GM23338 (cell line): Measurements from ENCODE around the gene SMPDL3A. TPM values are rescaled to one million over a fixed set of nuclear protein-coding genes. Genes with fewer than 3 reads are reported as not detected.

Experiments used
- ATAC-seq: fragments of 200-7000 bp; cut with Tn5 transposase; 3 replicates; pipeline ENCODE4 v1.9.1; 2020
- DNase-seq: peaks from one replicate; pipeline ENCODE4 v3.0.0-alpha.2; 2015; ENCODE audit warnings: low spot score
- H2AFZ ChIP-seq: fragments of 200-600 bp; sonication (generic); 2 replicates; pipeline ENCODE4 v1.8.0; 2016; ENCODE audit warnings: antibody characterized with exemption, mild to moderate bottlenecking, moderate library complexity
- H3F3A ChIP-seq: fragments of 200-600 bp; sonication (generic); replicated peaks from 2 replicates; pipeline ENCODE4 v1.8.0; 2017; ENCODE audit warnings: antibody characterized with exemption, mixed run types, low read depth
- H3K27ac ChIP-seq: fragments of 200-600 bp; sonication (generic); 2 replicates; pipeline ENCODE4 v1.6.1; 2016; ENCODE audit warnings: low read depth
- H3K27me3 ChIP-seq: fragments of 200-600 bp; sonication (generic); 2 replicates; pipeline ENCODE4 v1.8.0; 2016; ENCODE audit warnings: mild to moderate bottlenecking, mixed run types, moderate library complexity; ENCODE audit not compliant: insufficient read depth
- H3K36me3 ChIP-seq: fragments of 200-600 bp; sonication (generic); 2 replicates; pipeline ENCODE4 v1.8.0; 2016; ENCODE audit warnings: mild to moderate bottlenecking; ENCODE audit not compliant: insufficient read depth
- H3K4me1 ChIP-seq: fragments of 200-600 bp; sonication (generic); 2 replicates; pipeline ENCODE4 v1.8.0; 2016; ENCODE audit warnings: mild to moderate bottlenecking, moderate library complexity; ENCODE audit not compliant: insufficient read depth
- H3K4me2 ChIP-seq: fragments of 200-600 bp; sonication (generic); 2 replicates; pipeline ENCODE4 v1.7.1; 2017; ENCODE audit warnings: mixed run types
- H3K4me3 ChIP-seq: fragments of 200-600 bp; sonication (generic); 2 replicates; pipeline ENCODE4 v1.6.1; 2016; ENCODE audit warnings: mixed run types
- H3K79me2 ChIP-seq: fragments of 200-600 bp; sonication (generic); replicated peaks from 2 replicates; pipeline ENCODE4 v1.8.0; 2017; ENCODE audit warnings: mild to moderate bottlenecking; ENCODE audit not compliant: insufficient read depth
- H3K9me2 ChIP-seq: fragments of 200-600 bp; sonication (generic); 2 replicates; pipeline ENCODE4 v1.8.0; 2017; ENCODE audit not compliant: insufficient read depth
- H4K20me1 ChIP-seq: fragments of 200-600 bp; sonication (generic); replicated peaks from 2 replicates; pipeline ENCODE4 v1.8.0; 2017; ENCODE audit warnings: mild to moderate bottlenecking; ENCODE audit not compliant: insufficient read depth
- H3K27ac Mint-ChIP-seq: 2 replicates; pipeline ENCODE4 v1.8.0; 2020; ENCODE audit warnings: inconsistent platforms, mild to moderate bottlenecking, moderate library complexity, mixed read lengths
- H3K27me3 Mint-ChIP-seq: 3 replicates; pipeline ENCODE4 v1.8.0; 2022; ENCODE audit warnings: low read depth, mild to moderate bottlenecking, moderate library complexity, mixed read lengths, inconsistent platforms; ENCODE audit not compliant: insufficient read depth, poor library complexity
- H3K36me3 Mint-ChIP-seq: 3 replicates; pipeline ENCODE4 v1.8.0; 2021; ENCODE audit warnings: low read depth, mild to moderate bottlenecking, inconsistent platforms, moderate library complexity, mixed read lengths
- H3K4me1 Mint-ChIP-seq: 3 replicates; pipeline ENCODE4 v1.8.0; 2020; ENCODE audit warnings: mild to moderate bottlenecking, inconsistent platforms, mixed read lengths
- H3K4me3 Mint-ChIP-seq: 3 replicates; pipeline ENCODE4 v1.8.0; 2021; ENCODE audit warnings: moderate library complexity, mild to moderate bottlenecking, inconsistent platforms, mixed read lengths
- H3K9me3 Mint-ChIP-seq: 3 replicates; pipeline ENCODE4 v1.8.0; 2020; ENCODE audit warnings: moderate library complexity, mild to moderate bottlenecking, inconsistent platforms, mixed read lengths
- CREB1 ChIP-seq: fragments of 250-450 bp; sonication (Bioruptor Pico); IDR thresholded peaks from 2 replicates; pipeline ENCODE4 v1.5.0; 2020; ENCODE audit warnings: low read depth, mild to moderate bottlenecking, moderate library complexity
- EZH2phosphoT487 ChIP-seq: fragments of 200-600 bp; sonication (generic); IDR thresholded peaks from one replicate; pipeline ENCODE4 v1.8.1; 2018; ENCODE audit warnings: antibody characterized with exemption; ENCODE audit not compliant: unreplicated experiment
- POLR2AphosphoS5 ChIP-seq: IDR thresholded peaks from 2 replicates; pipeline ENCODE4 v1.6.1; 2016; ENCODE audit warnings: antibody characterized with exemption, low read depth
- STAT1 ChIP-seq: IDR thresholded peaks from one replicate; pipeline ENCODE4 v1.6.1; 2016; ENCODE audit warnings: antibody characterized with exemption; ENCODE audit not compliant: unreplicated experiment
- polyA plus RNA-seq: library from polyadenylated mRNA; unstranded; fragments of >200 nt; fragmentation: Nextera tagmentation; extraction: Ambion mirVana; gene quantifications from 2 replicates; pipeline ENCODE4 v1.2.1, GENCODE V29; 2016
- total RNA-seq: library from RNA; depleted of rRNA; stranded (reverse); fragments of >200 nt; shearing (Covaris generic); gene quantifications from 2 replicates; pipeline ENCODE4 v1.2.3, GENCODE V29; 2014
- TF ChIP-seq, protein P1 (sequence below): fragments of 250-450 bp; sonication (Bioruptor Pico); IDR thresholded peaks from 2 replicates; pipeline ENCODE4 v1.5.0; 2020; ENCODE audit warnings: mild to moderate bottlenecking, moderate library complexity
- TF ChIP-seq, protein P2 (sequence below): IDR thresholded peaks from 2 replicates; pipeline ENCODE4 v1.6.1; 2016; ENCODE audit warnings: antibody characterized with exemption

The SMPDL3A gene
- total and polyA plus RNA-seq, 2 experiments from 2014 or later = 3.5 to 6.3 TPM

- H3K4me3 ChIP-seq = no peak overlapping the region
- H4K20me1 ChIP-seq = no peaks in the 10 kb centered on the region
- no peak overlapping the region for H2AFZ ChIP-seq
- ATAC-seq (no peak), DNase-seq (no peak)
- no peak overlapping the region for H3K27ac Mint-ChIP-seq
- TF ChIP-seq, protein P1, sequence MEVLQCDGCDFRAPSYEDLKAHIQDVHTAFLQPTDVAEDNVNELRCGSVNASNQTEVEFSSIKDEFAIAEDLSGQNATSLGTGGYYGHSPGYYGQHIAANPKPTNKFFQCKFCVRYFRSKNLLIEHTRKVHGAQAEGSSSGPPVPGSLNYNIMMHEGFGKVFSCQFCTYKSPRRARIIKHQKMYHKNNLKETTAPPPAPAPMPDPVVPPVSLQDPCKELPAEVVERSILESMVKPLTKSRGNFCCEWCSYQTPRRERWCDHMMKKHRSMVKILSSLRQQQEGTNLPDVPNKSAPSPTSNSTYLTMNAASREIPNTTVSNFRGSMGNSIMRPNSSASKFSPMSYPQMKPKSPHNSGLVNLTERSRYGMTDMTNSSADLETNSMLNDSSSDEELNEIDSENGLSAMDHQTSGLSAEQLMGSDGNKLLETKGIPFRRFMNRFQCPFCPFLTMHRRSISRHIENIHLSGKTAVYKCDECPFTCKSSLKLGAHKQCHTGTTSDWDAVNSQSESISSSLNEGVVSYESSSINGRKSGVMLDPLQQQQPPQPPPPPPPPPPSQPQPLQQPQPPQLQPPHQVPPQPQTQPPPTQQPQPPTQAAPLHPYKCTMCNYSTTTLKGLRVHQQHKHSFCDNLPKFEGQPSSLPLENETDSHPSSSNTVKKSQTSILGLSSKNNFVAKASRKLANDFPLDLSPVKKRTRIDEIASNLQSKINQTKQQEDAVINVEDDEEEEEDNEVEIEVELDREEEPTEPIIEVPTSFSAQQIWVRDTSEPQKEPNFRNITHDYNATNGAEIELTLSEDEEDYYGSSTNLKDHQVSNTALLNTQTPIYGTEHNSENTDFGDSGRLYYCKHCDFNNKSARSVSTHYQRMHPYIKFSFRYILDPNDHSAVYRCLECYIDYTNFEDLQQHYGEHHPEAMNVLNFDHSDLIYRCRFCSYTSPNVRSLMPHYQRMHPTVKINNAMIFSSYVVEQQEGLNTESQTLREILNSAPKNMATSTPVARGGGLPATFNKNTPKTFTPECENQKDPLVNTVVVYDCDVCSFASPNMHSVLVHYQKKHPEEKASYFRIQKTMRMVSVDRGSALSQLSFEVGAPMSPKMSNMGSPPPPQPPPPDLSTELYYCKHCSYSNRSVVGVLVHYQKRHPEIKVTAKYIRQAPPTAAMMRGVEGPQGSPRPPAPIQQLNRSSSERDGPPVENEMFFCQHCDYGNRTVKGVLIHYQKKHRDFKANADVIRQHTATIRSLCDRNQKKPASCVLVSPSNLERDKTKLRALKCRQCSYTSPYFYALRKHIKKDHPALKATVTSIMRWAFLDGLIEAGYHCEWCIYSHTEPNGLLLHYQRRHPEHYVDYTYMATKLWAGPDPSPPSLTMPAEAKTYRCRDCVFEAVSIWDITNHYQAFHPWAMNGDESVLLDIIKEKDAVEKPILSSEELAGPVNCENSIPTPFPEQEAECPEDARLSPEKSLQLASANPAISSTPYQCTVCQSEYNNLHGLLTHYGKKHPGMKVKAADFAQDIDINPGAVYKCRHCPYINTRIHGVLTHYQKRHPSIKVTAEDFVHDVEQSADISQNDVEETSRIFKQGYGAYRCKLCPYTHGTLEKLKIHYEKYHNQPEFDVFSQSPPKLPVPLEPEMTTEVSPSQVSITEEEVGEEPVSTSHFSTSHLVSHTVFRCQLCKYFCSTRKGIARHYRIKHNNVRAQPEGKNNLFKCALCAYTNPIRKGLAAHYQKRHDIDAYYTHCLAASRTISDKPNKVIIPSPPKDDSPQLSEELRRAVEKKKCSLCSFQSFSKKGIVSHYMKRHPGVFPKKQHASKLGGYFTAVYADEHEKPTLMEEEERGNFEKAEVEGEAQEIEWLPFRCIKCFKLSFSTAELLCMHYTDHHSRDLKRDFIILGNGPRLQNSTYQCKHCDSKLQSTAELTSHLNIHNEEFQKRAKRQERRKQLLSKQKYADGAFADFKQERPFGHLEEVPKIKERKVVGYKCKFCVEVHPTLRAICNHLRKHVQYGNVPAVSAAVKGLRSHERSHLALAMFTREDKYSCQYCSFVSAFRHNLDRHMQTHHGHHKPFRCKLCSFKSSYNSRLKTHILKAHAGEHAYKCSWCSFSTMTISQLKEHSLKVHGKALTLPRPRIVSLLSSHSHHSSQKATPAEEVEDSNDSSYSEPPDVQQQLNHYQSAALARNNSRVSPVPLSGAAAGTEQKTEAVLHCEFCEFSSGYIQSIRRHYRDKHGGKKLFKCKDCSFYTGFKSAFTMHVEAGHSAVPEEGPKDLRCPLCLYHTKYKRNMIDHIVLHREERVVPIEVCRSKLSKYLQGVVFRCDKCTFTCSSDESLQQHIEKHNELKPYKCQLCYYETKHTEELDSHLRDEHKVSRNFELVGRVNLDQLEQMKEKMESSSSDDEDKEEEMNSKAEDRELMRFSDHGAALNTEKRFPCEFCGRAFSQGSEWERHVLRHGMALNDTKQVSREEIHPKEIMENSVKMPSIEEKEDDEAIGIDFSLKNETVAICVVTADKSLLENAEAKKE = no peak
- no peak for TF ChIP-seq EZH2phosphoT487
- TF ChIP-seq CREB1 = no peak
- no peak for TF ChIP-seq POLR2AphosphoS5
- TF ChIP-seq, protein P2, sequence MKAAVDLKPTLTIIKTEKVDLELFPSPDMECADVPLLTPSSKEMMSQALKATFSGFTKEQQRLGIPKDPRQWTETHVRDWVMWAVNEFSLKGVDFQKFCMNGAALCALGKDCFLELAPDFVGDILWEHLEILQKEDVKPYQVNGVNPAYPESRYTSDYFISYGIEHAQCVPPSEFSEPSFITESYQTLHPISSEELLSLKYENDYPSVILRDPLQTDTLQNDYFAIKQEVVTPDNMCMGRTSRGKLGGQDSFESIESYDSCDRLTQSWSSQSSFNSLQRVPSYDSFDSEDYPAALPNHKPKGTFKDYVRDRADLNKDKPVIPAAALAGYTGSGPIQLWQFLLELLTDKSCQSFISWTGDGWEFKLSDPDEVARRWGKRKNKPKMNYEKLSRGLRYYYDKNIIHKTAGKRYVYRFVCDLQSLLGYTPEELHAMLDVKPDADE = no peak
- no peaks in the 10 kb centered on the region; the same call in 1 of the 2 replicates for H3K9me2 ChIP-seq
- H3K36me3 ChIP-seq = no peaks in the 10 kb centered on the region
- H3K27ac ChIP-seq = no peak overlapping the region
- H3K4me1 Mint-ChIP-seq = peaks cover 34% of the 10 kb centered on the region
- no peak overlapping the region for H3K4me3 Mint-ChIP-seq
- H3K36me3 Mint-ChIP-seq = no peaks in the 10 kb centered on the region
- H3F3A ChIP-seq = no peaks in the 10 kb centered on the region
- no peaks in the 10 kb centered on the region; the same call in 2 of the 3 replicates for H3K9me3 Mint-ChIP-seq
- peaks cover 48% of the 10 kb centered on the region for H3K4me1 ChIP-seq
- H3K27me3 Mint-ChIP-seq = peaks cover 1% of the 10 kb centered on the region
- no peaks in the 10 kb centered on the region for H3K79me2 ChIP-seq
- H3K4me2 ChIP-seq = no peak overlapping the region
- no peaks in the 10 kb centered on the region for H3K27me3 ChIP-seq
These were observed 42.5 kb downstream of the SMPDL3A start for GRCh38 chr6:122831511-122831910.

- Histone ChIP-seq H3K4me2 (no peak overlapping the region), H3K4me1 (peaks cover 44% of the 10 kb centered on the region), H3K27ac (no peak overlapping the region), H3F3A (no peaks in the 10 kb centered on the region), H2AFZ (no peak overlapping the region), H3K27me3 (no peaks in the 10 kb centered on the region), H3K9me2 (no peaks in the 10 kb centered on the region; the same call in 1 of the 2 replicates), H4K20me1 (no peaks in the 10 kb centered on the region), H3K4me3 (no peak overlapping the region), H3K36me3 (no peaks in the 10 kb centered on the region), H3K79me2 (no peaks in the 10 kb centered on the region)
- ATAC-seq (no peak), DNase-seq (no peak)
- H3K4me1 Mint-ChIP-seq = peaks cover 34% of the 10 kb centered on the region
- no peak overlapping the region for H3K4me3 Mint-ChIP-seq
- peaks cover 4% of the 10 kb centered on the region for H3K27me3 Mint-ChIP-seq
- no peaks in the 10 kb centered on the region for H3K36me3 Mint-ChIP-seq
- no peak overlapping the region for H3K27ac Mint-ChIP-seq
- H3K9me3 Mint-ChIP-seq = no peaks in the 10 kb centered on the region; the same call in 2 of the 3 replicates
- TF ChIP-seq, protein P1 = no peak
- no peak for TF ChIP-seq STAT1
These were observed 43.4 kb downstream of the SMPDL3A start for GRCh38 chr6:122832459-122832858.
